Effector CD8-positive, alpha-beta T cell (primary cell): Measurements from ENCODE around the gene SLC1A1.
"Not testable (repeated sequence)": the region's sequence is repeated elsewhere in the genome, so short reads cannot be mapped to it uniquely, and the experiment has no call there.

Experiments
- DNase-seq: peaks from one replicate; lab custom pipeline; 2025; lab: John Stamatoyannopoulos, UW

The SLC1A1 gene

DNA sequence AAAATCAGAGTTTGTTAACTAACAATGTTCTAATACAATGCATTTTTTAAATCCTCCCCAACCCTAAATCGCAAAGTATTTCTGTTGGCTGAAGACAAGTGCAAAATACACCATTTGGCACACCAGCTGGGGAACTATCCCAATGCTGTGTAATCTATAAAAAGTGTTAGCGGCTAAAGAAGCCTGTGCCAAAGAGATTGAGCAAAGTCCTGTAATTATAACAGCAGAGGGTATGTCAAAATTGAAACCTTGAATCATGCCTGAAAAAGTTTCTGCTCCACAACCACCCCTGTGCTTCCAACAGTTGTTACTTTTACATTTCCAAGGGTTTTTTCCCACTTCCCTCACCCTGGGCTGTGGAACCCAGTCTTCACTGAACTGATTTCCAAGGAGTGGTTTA is 88.7 kb downstream of the SLC1A1 start:
- DNase-seq: no peak

DNA sequence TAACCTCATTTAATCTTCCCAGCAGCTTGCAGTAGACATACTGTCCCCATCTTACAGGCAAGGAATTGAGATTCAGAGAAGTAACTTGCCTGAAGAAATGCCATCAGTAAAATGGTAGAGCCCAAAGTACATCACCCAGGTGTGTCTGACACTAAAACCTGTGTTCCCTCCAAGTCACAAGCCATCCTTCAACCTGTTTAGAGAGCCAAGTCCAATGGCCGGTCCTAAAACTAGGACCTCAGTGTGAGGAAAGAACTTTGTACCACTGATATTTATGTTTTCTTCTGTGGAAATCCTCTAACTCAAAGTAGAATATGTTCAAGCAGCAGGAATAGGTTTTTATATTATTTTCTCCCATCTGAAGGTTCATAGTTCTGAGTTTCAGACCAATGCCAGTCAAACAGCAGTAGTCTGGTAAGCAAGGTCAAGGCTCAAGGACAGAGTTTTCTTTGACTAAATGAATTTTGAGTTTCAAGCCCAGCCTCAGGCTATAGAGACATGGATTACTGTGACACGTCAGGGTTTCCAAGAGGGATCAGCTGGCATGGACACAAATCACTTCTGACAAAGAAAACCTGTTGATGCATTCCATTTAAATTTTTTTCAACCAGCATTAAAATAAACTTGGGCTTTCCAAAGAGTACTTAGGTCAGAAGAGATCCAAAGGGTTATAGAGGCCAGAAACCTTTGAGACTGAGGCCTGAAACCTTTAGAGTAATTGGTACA is 90.9 kb downstream of the SLC1A1 start:
- no peak for DNase-seq

DNA sequence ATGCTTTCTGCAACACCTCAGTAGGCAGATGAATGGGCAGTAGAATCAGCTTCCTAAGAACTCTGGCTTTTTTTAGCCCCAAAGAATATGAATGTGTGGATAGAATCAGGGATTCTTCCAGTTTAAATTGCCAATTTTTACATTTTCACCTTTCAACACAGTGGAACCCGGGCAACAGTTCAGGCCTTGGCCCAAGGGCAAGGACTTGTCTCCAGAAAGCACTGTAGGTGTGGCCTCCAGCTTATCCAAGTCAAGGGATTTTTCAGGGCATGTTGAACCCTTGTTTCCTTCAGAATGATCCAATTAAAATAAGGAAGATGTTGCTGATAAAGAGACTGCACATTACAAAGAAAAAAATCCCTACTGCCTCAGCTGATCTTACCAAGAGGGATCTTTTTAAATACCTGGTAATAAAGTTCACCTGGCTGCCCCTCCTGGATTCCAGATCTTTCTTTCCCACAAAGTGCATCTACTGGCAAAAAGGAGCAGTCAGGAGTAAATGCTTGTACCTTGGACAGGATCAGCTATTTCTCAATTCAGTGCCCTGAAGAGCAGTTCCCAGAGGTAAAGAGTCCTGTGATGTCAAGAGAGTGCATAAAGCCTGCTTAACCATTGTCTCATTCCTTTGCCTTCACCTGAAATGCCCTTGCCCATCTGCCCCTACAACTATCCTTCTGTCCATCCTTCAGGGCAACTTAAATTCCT is 91.7 kb downstream of the SLC1A1 start:
- no peak for DNase-seq

DNA sequence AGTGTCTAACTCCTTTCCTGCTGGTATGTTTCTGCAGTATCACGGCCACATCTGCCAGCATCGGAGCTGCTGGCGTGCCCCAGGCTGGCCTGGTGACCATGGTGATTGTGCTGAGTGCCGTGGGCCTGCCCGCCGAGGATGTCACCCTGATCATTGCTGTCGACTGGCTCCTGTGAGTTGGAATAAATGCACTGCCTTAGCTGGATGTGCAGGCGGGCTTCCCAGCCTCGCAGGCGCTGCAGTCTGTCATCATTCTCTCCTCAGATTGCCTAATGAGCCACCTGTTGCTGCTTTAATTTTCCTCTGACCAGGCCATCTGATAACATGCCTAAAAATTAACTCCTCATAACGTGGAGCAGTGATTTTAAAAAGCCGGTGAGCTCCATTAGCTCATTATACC is 92.7 kb downstream of the SLC1A1 start:
- no peak for DNase-seq

DNA sequence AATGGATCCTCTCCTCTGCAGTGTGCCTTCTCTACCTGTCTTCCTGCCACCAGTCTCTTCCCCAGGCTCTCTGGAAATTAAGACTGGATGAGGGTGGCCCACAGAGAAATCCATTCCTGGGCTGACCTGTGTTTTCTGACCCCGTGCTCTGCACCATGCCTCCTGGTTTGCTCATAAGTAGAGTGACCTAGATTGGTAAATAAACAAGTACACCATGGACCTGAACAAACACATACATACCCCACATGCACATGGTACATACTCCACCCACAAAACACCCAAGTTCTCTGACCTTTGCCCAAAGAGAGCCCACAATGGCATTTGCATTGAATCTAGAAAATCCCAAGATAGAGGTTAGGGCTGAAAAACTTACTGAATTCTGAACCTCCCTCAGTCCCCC is 94.4 kb downstream of the SLC1A1 start:
- no peak for DNase-seq

DNA sequence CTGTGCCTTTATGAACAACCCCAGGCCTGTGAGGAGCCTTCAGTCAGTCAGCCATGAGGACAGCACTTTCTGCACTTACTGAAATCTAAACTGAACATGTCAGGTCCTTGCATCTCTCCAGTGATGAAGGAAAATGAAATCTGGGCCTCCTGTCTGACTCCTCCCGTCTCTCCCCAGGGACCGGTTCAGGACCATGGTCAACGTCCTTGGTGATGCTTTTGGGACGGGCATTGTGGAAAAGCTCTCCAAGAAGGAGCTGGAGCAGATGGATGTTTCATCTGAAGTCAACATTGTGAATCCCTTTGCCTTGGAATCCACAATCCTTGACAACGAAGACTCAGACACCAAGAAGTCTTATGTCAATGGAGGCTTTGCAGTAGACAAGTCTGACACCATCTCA is 94.9 kb downstream of the SLC1A1 start:
- no peak for DNase-seq

DNA sequence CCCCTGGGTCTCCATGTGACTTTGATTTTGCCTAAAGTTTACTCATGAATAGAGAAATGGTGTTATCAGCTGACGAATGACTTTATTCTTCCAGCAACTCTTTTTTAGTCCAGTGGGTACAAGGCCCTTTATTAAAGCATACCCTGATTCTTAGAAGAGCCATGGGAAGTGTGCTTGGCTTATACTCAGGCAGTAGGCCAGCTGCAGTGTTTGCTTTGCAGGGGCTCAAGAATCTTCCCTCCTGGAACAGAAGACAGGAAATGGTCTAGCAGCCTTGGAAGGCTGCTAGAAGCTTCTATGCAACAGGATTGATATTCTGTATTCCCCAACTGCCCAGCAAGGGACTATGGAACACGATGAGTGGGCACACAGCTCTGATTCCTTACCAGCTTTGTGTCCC is 98.5 kb downstream of the SLC1A1 start:
- no peak for DNase-seq

DNA sequence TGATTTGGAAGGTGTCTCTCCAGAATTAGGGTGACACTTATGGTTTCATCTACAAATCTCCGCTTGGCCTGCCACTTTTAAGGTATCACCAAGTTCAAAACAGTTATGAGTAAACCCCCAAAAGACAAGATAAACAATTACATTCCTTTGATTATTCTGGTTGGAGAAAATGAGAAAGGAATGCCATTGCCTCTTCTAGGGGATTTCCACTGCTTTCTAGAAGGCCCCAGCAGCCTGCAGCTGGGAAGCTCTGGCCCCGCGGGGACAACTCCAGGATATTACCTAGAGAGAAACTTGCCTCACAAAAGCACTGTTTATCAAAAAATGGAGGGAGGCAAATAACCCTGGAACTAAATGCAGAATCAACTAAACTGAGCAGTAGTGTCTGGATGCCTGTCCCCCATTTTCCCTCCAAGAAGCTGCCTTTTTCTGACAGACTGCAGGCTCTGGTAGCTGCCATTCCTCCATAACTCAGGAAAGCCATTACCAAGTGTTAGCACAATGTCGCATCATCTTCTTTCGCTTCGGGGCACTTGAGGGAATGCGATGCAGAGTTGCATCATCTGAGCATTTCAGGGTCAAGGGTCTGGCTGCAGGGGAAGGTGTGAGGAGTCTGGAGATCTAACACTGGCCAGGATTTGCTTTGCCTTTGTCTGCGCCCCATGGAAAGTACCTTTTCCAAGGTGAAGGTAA is 100.3 kb downstream of the SLC1A1 start:
- DNase-seq: no peak

DNA sequence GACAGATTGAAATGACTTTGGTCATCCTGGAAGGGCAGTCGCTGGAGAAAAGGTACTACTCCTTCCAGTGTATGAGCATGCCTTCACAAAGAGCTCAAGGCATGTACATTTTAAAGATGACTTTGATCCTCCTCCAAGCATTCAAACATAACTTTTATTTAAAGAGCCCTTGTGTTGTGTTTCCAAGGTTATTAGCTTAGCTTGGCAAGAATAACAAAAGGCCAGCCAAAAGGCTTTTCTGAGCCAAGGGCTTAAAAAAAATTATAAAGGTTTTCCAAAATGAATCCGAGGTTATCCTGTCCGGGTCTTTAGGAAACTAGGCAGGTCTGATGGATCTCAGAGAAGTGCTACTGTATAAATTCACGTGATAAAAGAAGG is 100.8 kb downstream of the SLC1A1 start:
- no peak for DNase-seq

DNA sequence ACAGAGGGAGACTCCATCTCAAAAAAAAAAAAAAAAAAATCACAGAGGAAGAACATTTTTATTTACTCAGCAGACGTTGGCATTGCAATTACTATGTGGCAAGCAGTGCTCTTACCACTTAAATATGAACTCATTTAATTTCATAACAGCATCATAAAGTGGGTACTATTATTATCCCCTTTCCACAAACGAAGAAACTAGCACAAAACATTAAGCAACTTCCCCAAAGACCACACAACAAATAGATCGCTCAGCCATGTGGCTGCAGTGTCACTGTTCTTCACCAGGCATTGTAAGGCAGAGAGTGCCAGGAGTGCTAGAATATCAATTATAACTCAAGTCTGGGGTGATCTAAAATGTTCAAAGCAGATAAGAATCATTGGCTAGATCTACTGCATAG is 102.0 kb downstream of the SLC1A1 start:
- DNase-seq: no peak

DNA sequence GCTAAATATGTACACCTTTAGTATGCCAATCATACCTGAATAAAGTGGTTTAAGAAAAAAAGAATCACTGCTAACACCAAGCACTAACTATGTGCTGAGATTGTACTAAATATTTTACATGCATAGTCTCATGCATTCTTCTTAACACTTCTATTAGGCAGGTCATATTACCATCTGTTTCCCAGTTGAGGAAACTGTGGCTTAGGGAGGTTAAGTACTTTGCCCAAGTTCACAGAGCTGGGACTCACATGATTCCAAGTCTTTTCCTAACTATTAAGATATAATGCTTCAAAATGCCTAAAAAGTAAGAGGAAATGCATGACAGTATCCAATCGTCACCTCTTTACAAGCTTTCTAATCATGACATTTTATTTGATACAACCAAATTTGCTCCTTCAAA is 102.6 kb downstream of the SLC1A1 start:
- no peak for DNase-seq

DNA sequence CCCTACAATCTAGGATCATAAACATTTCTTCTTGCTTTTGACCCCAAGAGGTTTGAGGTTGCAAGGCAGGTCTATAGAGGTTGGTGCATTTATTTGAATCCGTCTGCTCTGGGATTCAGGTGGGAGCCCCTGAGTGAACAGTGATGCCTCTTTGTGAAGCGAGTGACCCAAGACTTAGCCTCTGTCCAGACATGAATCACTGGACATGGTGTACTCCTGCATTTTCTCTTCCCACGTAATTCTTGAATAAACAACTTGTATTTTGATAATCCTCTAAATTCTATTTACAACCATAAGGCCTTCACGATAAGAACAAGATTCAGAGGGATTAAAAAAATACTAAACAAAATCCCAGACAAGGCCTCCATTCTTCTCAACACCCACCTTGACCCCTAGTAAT is 104.3 kb downstream of the SLC1A1 start:
- DNase-seq: no peak

DNA sequence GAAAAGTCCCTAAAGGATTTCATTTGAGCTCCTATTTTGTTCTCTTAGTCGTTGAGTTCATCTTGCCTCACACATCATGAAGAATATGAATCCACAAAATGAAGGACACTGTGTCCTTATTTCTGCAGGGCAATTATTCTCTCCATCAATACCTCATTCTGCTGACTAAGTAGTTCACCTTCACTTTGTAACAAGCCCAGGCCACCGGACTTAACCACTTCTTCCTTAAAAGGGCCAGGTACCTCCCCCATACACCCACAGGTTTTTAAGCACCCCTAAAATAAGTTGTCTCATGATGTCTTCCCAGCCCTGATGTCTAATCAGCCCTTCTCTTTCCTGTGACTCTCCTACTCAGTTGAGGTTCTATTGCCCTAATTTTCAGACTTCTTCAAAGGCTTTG is 104.7 kb downstream of the SLC1A1 start:
- DNase-seq: no peak

DNA sequence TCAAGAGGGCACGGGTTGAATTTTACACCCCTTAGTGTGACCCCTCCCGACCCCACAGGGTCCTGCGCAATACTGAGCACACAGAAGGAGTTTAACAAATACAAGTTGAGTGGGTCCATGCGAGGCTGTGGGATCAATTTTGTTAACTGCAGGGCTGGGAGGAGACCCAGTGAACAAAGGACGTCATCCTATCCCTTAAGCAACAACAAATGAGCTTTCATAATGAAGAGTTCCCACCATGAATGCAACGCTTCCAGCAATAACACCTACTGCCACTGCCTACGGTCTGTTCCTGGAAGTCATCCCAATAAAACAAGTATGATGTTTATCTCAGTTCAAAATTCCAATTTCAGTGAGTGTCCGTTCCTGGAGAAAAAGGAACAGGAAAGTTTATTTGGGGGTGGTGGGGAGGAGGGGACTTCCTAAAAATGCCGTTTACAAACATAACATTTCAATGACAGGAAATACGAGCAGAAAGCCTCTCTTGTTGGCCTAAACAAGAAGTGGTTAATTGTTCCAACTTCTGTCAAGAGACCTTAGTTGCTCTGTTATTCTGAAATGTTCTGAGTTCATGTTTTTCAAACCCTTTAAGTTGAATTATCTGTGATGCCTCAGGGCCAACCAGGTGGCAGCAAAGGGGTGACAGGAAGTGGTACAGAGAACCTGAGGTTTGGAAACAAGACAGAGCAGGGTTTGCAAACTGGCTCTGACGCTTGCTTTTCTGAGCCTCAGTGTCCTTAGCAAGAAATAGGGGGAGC is 106.1 kb downstream of the SLC1A1 start:
- peak; percentile 23 for DNase-seq

DNA sequence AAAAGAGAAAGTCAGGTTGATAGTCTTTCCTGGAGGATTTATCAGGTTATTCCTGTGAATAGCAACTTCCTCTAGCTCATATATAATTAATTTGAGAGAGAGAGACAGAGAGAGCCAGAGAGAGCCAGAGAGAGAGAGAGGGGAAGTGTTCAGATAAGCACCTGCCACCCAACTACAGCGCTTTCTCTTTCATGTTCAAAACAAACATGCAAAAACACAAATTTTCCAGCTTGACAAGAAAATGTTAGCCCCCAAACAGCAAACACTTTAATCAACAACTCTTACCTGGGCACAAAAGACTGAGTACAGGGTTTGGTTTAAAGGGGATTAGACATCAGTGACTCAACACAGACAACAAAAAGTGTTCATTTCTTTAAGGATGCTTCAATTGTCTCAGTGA is 110.1 kb downstream of the SLC1A1 start:
- no peak for DNase-seq

DNA sequence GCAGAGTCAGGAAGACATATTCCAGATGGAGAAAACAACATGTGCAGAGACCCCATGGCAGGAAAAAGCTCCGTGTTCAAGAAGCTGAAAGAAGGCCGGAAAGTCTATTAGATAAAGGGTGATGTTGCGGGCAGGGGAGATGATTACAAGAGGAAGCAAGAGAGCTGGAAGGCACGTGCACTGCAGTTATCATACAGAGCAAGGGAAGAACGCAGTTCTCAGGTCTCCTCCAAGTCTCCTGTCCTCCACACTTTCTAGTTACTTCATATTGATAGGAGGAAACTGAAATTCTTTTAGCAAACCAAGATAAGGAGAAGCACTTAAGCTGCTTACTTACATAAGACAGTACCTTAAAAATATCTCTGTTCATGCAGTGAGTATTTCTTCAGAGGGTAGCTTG is 113.6 kb downstream of the SLC1A1 start:
- DNase-seq: no peak

DNA sequence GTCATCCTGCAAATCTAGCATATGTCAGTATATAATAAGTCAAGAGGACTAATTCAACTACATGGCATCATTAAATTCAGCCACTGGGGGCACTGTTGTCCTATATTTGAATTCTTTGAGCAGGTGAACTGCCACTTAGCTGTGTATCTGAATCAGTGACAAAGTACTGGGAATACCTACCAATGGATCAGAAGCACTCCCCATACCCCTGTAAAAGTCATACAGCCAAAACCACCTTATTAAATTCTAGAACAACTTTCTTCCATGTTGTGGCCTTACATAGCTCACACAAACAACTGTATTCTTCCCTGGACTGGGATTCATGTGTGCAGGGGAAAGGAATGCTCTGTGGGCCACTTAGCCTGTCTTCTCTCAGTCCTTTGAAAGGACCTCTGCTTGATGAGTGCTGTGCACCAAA is 114.4 kb downstream of the SLC1A1 start:
- DNase-seq: peak; percentile 34

DNA sequence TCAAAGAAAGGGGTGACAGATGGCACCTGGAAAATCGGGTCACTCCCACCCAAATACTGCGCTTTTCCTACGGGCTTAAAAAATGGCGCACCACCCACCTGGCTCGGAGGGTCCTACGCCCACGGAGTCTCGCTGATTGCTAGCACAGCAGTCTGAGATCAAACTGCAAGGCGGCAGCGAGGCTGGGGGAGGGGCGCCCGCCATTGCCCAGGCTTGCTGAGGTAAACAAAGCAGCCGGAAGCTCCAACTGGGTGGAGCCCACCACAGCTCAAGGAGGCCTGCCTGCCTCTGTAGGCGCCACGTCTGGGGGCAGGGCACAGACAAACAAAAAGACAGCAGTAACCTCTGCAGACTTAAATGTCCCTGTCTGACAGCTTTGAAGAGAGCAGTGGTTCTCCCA is 115.8 kb downstream of the SLC1A1 start:
- DNase-seq: not testable (repeated sequence)

DNA sequence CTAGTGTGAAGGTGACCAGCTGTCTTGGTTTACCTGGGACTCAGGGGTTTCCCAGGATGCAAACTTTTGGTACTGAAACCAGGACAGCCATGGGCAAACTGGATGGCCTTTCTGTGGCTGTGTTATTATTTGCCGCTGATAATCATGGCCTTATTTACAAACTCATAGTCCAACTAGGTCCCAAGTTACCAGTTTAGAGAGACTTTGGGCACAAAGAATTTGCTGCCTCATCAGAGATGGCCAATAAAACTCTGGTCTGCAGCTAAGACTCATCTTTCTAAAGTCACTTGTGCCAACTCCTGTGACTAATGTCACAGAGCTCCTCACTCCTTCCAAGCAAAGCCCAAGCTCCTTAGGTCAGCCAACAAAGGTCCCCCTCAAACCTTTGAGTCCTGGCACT is 124.4 kb downstream of the SLC1A1 start:
- DNase-seq: no peak

DNA sequence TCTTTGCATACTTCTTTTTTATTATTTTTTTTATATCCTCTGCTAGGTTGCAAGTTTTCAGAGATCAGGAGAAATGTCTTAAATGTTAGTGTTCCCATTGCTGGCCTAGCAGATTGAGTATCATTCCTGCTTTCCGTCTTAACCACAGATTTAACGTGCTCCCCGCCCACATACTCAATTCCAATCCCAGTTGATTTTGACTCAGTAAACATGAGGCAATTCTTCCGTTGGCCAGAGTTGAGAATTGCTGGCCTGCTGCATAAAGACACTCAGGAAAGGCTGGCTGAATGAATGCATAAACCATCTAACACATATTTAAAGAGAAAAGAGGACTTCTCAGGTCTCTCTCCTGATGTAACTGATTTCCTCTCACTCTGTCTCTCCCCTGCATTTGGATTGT is 125.0 kb downstream of the SLC1A1 start:
- DNase-seq: no peak

DNA sequence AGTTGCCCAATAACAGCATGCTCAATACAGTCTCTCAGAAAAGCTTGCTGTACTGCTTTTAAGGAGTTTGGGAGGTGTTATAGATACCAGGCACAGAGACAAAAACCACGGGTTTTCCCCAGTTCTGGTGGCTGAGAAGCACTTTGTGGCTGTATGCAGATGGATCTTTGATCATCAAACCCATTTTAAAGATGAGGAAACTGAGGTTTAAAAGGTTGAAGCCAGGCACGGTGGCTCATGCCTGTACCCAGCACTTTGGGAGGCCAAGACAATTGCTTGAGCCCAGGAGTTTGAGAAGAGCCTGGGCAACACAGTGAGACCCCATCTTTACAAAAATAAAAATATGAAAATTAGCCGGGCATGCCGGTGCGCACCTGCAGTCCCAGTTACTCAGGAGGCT is 125.5 kb downstream of the SLC1A1 start:
- no peak for DNase-seq

DNA sequence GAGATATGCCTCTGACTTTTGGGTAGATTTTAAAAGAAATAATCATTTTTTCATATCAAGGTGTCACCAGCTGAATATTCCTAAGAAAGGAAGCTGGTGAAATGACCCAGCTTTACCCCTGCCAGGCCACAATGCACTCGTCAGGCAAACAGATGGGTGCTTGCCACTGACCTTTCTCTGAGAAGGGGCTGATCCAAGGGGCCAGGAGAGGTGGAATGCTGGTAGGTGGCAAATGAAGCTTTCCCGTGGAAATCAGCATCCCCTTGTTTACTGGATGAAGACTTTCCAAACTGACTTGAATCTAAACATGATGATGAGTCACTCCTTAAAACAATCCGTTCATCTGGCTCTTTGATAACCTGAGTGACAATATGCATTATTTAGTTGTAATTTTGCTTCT is 127.5 kb downstream of the SLC1A1 start:
- no peak for DNase-seq

DNA sequence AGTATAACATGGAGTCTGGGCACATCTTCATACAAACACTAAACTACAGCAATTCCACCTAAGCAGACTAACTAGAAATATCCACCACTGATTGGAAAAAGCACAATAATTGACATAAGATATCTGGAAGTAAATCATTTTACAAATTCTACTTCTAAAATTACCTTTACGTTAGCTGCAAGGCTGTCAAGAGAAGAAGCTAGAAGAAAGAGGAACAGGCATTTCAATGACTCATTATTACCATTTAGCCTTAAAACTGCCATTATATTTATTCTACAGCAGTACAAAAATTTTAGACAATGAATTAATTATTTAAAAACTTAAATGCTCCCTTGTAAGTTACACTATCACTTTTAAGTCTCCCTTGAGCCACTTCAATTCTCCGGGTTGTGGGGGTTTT is 128.4 kb downstream of the SLC1A1 start:
- no peak for DNase-seq
